Endothelial cell of umbilical vein (primary cell): Measurements from ENCODE around the gene SLC35E4. TPM values are rescaled to one million over a fixed set of nuclear protein-coding genes. Genes with fewer than 3 reads are reported as not detected.

Experiments used
- BruUV-seq: library from RNA; stranded (reverse); fragments of 400-500 nt; replicated peaks from 2 replicates; lab custom pipeline; 2021; lab: Mats Ljungman, UMichigan
- CTCF ChIA-PET: fragments of 300-600, 350-600 bp; sonication (Branson Sonifier 250); formaldehyde crosslinking; loops from one replicate; lab custom pipeline; 2021; ENCODE audit warnings: antibody characterized with exemption, inconsistent platforms; lab: Charles Lee
- POLR2A ChIA-PET: fragments of 300-600, 350-600 bp; sonication (Branson Sonifier 250); formaldehyde crosslinking; loops from one replicate; lab custom pipeline; 2021; ENCODE audit warnings: antibody characterized with exemption, inconsistent platforms; lab: Charles Lee
- DNase-seq: peaks from one replicate; pipeline ENCODE4 v3.0.0-alpha.2; 2011; ENCODE audit warnings: low read depth, low spot score
- FAIRE-seq: peaks from 2 replicates; lab custom pipeline; 2011; peaks lifted over from hg19 to GRCh38; lab: Jason Lieb, UNC
- H2AFZ ChIP-seq: 2 replicates; pipeline ENCODE4 v1.6.0; 2012; ENCODE audit warnings: low read depth, low read length, control low read depth, inconsistent platforms
- H3K27ac ChIP-seq: 2 replicates; pipeline ENCODE4 v1.5.1; 2011; ENCODE audit warnings: low read depth, mild to moderate bottlenecking, control low read depth, low read length, moderate library complexity; ENCODE audit not compliant: insufficient read depth
- H3K27me3 ChIP-seq, 2 experiments: 2 replicates each; pipeline versions ENCODE4 v1.6.0 to v1.6.1; 2011; ENCODE audit warnings: low read length in 2 of 2, mixed read lengths in 1 of 2; ENCODE audit not compliant: control insufficient read depth in 2 of 2, insufficient read depth in 2 of 2
- H3K36me3 ChIP-seq, 2 experiments: 2 replicates in 1 of 2; 3 replicates in 1 of 2; pipeline ENCODE4 v1.5.1; 2011; ENCODE audit warnings: low read length in 2 of 2, mild to moderate bottlenecking in 1 of 2, moderate library complexity in 1 of 2; ENCODE audit not compliant: control insufficient read depth in 2 of 2, insufficient read depth in 2 of 2; ENCODE audit errors: extremely low read depth in 1 of 2
- H3K4me1 ChIP-seq: 3 replicates; pipeline ENCODE4 v1.5.1; 2011; ENCODE audit warnings: mild to moderate bottlenecking, low read length; ENCODE audit not compliant: control insufficient read depth, insufficient read depth; ENCODE audit errors: extremely low read depth
- H3K4me2 ChIP-seq: 2 replicates; pipeline ENCODE4 v1.6.1; 2011; ENCODE audit warnings: low read length, control low read depth, mixed read lengths; ENCODE audit not compliant: insufficient read depth
- H3K4me3 ChIP-seq, 3 experiments: fragments of 200-600 bp in 1 of 3; sonication (generic), shearing (Covaris generic) in 1 of 3; replicated peaks in 1 of 3; 2 replicates each; pipeline ENCODE4 v1.5.1; 2011 to 2016; ENCODE audit warnings: control low read depth in 3 of 3, low read length in 3 of 3, mild to moderate bottlenecking in 2 of 3, inconsistent platforms in 1 of 3, low read depth in 1 of 3, moderate library complexity in 1 of 3; ENCODE audit not compliant: insufficient read depth in 1 of 3
- H3K79me2 ChIP-seq: 2 replicates; pipeline ENCODE4 v1.6.0; 2012; ENCODE audit warnings: low read length, inconsistent platforms; ENCODE audit not compliant: control insufficient read depth, insufficient read depth
- H3K9ac ChIP-seq: replicated peaks from 2 replicates; pipeline ENCODE3; 2011; ENCODE audit warnings: low read length, control low read depth; ENCODE audit not compliant: insufficient read depth; ENCODE audit errors: extremely low read depth
- H3K9me1 ChIP-seq: replicated peaks from 3 replicates; pipeline ENCODE4 v1.6.0; 2011; ENCODE audit warnings: mild to moderate bottlenecking, low read length; ENCODE audit not compliant: control insufficient read depth, insufficient read depth; ENCODE audit errors: extremely low read depth
- H3K9me3 ChIP-seq: replicated peaks from 2 replicates; pipeline ENCODE4 v1.5.1; 2012; ENCODE audit warnings: low read length, inconsistent platforms; ENCODE audit not compliant: control insufficient read depth, insufficient read depth
- H4K20me1 ChIP-seq: replicated peaks from 2 replicates; pipeline ENCODE3; 2011; ENCODE audit warnings: mild to moderate bottlenecking, low read length; ENCODE audit not compliant: control insufficient read depth, insufficient read depth; ENCODE audit errors: extremely low read depth
- CTCF ChIP-seq, 2 donors: IDR thresholded peaks; 1 replicate in 1 of 2; 2 replicates in 1 of 2; pipeline ENCODE4 v1.5.1; 2011; ENCODE audit warnings: low read length in 2 of 2, mild to moderate bottlenecking in 2 of 2, moderate library complexity in 2 of 2, control low read depth in 1 of 2, inconsistent platforms in 1 of 2, low read depth in 1 of 2; ENCODE audit not compliant: insufficient read depth in 1 of 2; ENCODE audit errors: extremely low read depth in 1 of 2
- EZH2 ChIP-seq: IDR thresholded peaks from 2 replicates; pipeline ENCODE4 v1.6.1; 2012; ENCODE audit warnings: borderline replicate concordance, low read depth, mild to moderate bottlenecking, moderate library complexity, low read length, inconsistent platforms; ENCODE audit not compliant: severe bottlenecking
- FOS ChIP-seq: IDR thresholded peaks from 2 replicates; pipeline ENCODE4 v1.6.1; 2011; ENCODE audit warnings: mild to moderate bottlenecking, low read length, moderate library complexity, borderline replicate concordance; ENCODE audit not compliant: insufficient read depth
- GATA2 ChIP-seq: IDR thresholded peaks from 2 replicates; pipeline ENCODE4 v1.7.0; 2011; ENCODE audit warnings: low read depth, mild to moderate bottlenecking, moderate library complexity, mixed read lengths, low read length; ENCODE audit not compliant: insufficient read length, insufficient read depth
- JUN ChIP-seq: IDR thresholded peaks from 2 replicates; pipeline ENCODE4 v1.6.1; 2011; ENCODE audit warnings: borderline replicate concordance, low read depth; ENCODE audit not compliant: insufficient read length, insufficient read depth
- MAX ChIP-seq: IDR thresholded peaks from 2 replicates; pipeline ENCODE4 v1.6.1; 2011; ENCODE audit not compliant: insufficient read depth, insufficient read length
- MYC ChIP-seq: IDR thresholded peaks from one replicate; pipeline ENCODE4 v1.6.1; 2011; ENCODE audit warnings: mild to moderate bottlenecking, low read depth, low read length
- POLR2A ChIP-seq: IDR thresholded peaks from 2 replicates; pipeline ENCODE4 v1.6.1; 2012; ENCODE audit warnings: low read depth, mild to moderate bottlenecking, control low read depth, low read length
- POLR2AphosphoS5 ChIP-seq: IDR thresholded peaks from 2 replicates; pipeline ENCODE4 v1.6.1; 2012; ENCODE audit warnings: low read depth, mild to moderate bottlenecking, control low read depth, low read length, moderate library complexity; ENCODE audit not compliant: insufficient read depth
- dilution Hi-C: fragments of 300-500 bp; cut with MboI; formaldehyde crosslinking; loops from one replicate; pipeline ENCODE4 v1.15.0; 2019; ENCODE audit warnings: low sequenced_read_pairs; ENCODE audit not compliant: extremely low pct_ligation_motif_present
- intact Hi-C: fragments of 100-400 bp; cut with micrococcal nuclease; formaldehyde crosslinking; loops from one replicate; pipeline ENCODE4 v1.10.0; 2022
- polyA plus RNA-seq, 4 experiments: library from polyadenylated mRNA; depleted of rRNA in 3 of 4; stranded (reverse) in 3 of 4; unstranded in 1 of 4; fragments of >200 nt; gene quantifications; 2 replicates each; pipeline versions ENCODE4 v1.2.1 to v1.2.3, GENCODE V29; 2011 to 2012; ENCODE audit warnings: missing spikeins in 1 of 4
- total RNA-seq: library from RNA; stranded (reverse); gene quantifications from 2 replicates; pipeline ENCODE4 v1.2.3, GENCODE V29; 2021

SLC35E4 gene
- total and polyA plus RNA-seq, 2 donors (not counting 3 experiments of a cell fraction or from before 2014, with no cell fraction given): 10.7 to 15.3 TPM

- DNase-seq (no peak), FAIRE-seq (no peak)
- no peaks in the 10 kb centered on the region for H3K36me3 ChIP-seq
- no peak overlapping the region for H3K27ac ChIP-seq
- H3K4me2 ChIP-seq: no peak overlapping the region
- H3K27me3 ChIP-seq: no peaks in the 10 kb centered on the region
- H4K20me1 ChIP-seq: no peaks in the 10 kb centered on the region
- H3K4me3 ChIP-seq: no peak overlapping the region
- H2AFZ ChIP-seq: no peak overlapping the region
- H3K9ac ChIP-seq: no peak overlapping the region
- intact Hi-C loops: no loop called here
- dilution Hi-C loops: no loop called here
- no peaks in the 10 kb centered on the region for H3K9me3 ChIP-seq
- POLR2A ChIA-PET: no interaction called here
- H3K4me1 ChIP-seq: peaks cover under 1% of the 10 kb centered on the region
- CTCF ChIA-PET: interaction anchor here (0.5 to 1.3 kb wide), 3 partner anchors 30 to 267 kb away, joined by 3 read pairs; no protein-coding TSS in a partner anchor
- H3K9me1 ChIP-seq: no peaks in the 10 kb centered on the region
- no peak for TF ChIP-seq POLR2AphosphoS5
- TF ChIP-seq CTCF (IDR thresholded peaks at IDR 0.05; ENCODE audit: extremely low read depth in 1 of 2, insufficient read depth in 1 of 2, low read depth in 1 of 2, low read length in 2 of 2): no peak
- no peak for TF ChIP-seq MYC
- no peak for TF ChIP-seq POLR2A
- TF ChIP-seq EZH2: no peak
- no peak for TF ChIP-seq FOS
- no peak for TF ChIP-seq MAX
- TF ChIP-seq JUN: no peak
- no peak for TF ChIP-seq GATA2
- BruUV-seq: no TSS peak
- no peaks in the 10 kb centered on the region for H3K79me2 ChIP-seq
These were observed 20.0 kb downstream of the SLC35E4 start for GRCh38 chr22:30655532-30655931.
